ENCODE results near the gene PCGF3. TPM values are rescaled to one million over a fixed set of nuclear protein-coding genes. Genes with fewer than 3 reads are reported as not detected.
"Not testable (repeated sequence)": the region's sequence is repeated elsewhere in the genome, so short reads cannot be mapped to it uniquely, and the experiment has no call there.

PCGF3 gene
- total and polyA plus RNA-seq, 3 donors from 2014 or later: 37.3 to 84.8 (median 84.2) TPM

GRCh38 chr4:735583-735982, 30.0 kb downstream of the PCGF3 start:
- 91 to 93% methylated on average over 8 of the region's 8 CpGs for WGBS, 2 donors
- Histone ChIP-seq H3K36me3 (ENCODE audit: low read depth, missing control alignments) (no peaks in the 10 kb centered on the region), H3K4me3 (no peak overlapping the region), H3K4me1 (no peaks in the 10 kb centered on the region), H3K27me3 (no peaks in the 10 kb centered on the region), H3K9me3 (no peaks in the 10 kb centered on the region), H3K27ac (no peak overlapping the region)
- TF ChIP-seq POLR2A (IDR thresholded peaks at IDR 0.05) (no peak), CTCF (IDR thresholded peaks at IDR 0.05) (no peak)
- intact Hi-C loops (cut with DNase I; ENCODE audit: low total_unique reads): no loop called here
- DNase-seq: no peak

GRCh38 chr4:736561-736960, 30.9 kb downstream of the PCGF3 start:
- DNase-seq; H3K27ac ChIP-seq; H3K27me3 ChIP-seq; intact Hi-C loops (cut with DNase I; ENCODE audit: low total_unique reads); H3K4me1 ChIP-seq; H3K4me3 ChIP-seq; H3K36me3 ChIP-seq (ENCODE audit: low read depth, missing control alignments); H3K9me3 ChIP-seq: not testable (repeated sequence)
- 93 to 94% methylated on average over 13 to 29 of the region's 34 CpGs for WGBS, 2 donors

GRCh38 chr4:738781-739280, 33.2 kb downstream of the PCGF3 start:
- Histone ChIP-seq H3K27ac (no peak overlapping the region), H3K36me3 (ENCODE audit: low read depth, missing control alignments) (no peaks in the 10 kb centered on the region), H3K27me3 (no peaks in the 10 kb centered on the region), H3K4me1 (no peaks in the 10 kb centered on the region), H3K9me3 (no peaks in the 10 kb centered on the region), H3K4me3 (no peak overlapping the region)
- no peak for DNase-seq
- intact Hi-C loops (cut with DNase I; ENCODE audit: low total_unique reads): no loop called here
- WGBS, 2 donors: 89 to 91% methylated on average over 16 of the region's 16 CpGs
- no peak for TF ChIP-seq CTCF (IDR thresholded peaks at IDR 0.05)
- TF ChIP-seq POLR2A (IDR thresholded peaks at IDR 0.05): no peak

GRCh38 chr4:739569-739968, 33.9 kb downstream of the PCGF3 start:
- intact Hi-C loops (cut with DNase I; ENCODE audit: low total_unique reads): no loop called here
- 93 to 95% methylated on average over 19 to 22 of the region's 22 CpGs for WGBS, 2 donors
- Histone ChIP-seq H3K27ac (no peak overlapping the region), H3K36me3 (ENCODE audit: low read depth, missing control alignments) (no peaks in the 10 kb centered on the region), H3K9me3 (no peaks in the 10 kb centered on the region), H3K4me3 (no peak overlapping the region), H3K4me1 (no peaks in the 10 kb centered on the region), H3K27me3 (no peaks in the 10 kb centered on the region)
- TF ChIP-seq CTCF (IDR thresholded peaks at IDR 0.05) (no peak), POLR2A (IDR thresholded peaks at IDR 0.05) (no peak)
- DNase-seq: no peak

- 81 to 82% methylated on average over 12 of the region's 12 CpGs for WGBS, 2 donors
- Histone ChIP-seq H3K36me3 (ENCODE audit: low read depth, missing control alignments) (no peaks in the 10 kb centered on the region), H3K4me3 (no peak overlapping the region), H3K4me1 (no peaks in the 10 kb centered on the region), H3K27me3 (no peaks in the 10 kb centered on the region), H3K9me3 (no peaks in the 10 kb centered on the region), H3K27ac (no peak overlapping the region)
- intact Hi-C loops (cut with DNase I; ENCODE audit: low total_unique reads): no loop called here
- no peak for DNase-seq
- TF ChIP-seq CTCF (IDR thresholded peaks at IDR 0.05) (no peak), POLR2A (IDR thresholded peaks at IDR 0.05) (no peak)
Observed at GRCh38 chr4:740011-740410, 34.4 kb downstream of the PCGF3 start.

Data from testis (tissue), 3 donors.